ENCODE measurements around the gene CDK6. TPM values are rescaled to one million over a fixed set of nuclear protein-coding genes. Genes with fewer than 3 reads are reported as not detected.
A peak's percentile ranks its signal among the peaks of the same experiment; 100 is the strongest.

Gene CDK6
- total and polyA plus RNA-seq, 9 of the 15 experiments (the other 6 are each of a cell fraction or from before 2014, with no cell fraction given), result 7.6 to 109 (median 44.4) TPM

DNA sequence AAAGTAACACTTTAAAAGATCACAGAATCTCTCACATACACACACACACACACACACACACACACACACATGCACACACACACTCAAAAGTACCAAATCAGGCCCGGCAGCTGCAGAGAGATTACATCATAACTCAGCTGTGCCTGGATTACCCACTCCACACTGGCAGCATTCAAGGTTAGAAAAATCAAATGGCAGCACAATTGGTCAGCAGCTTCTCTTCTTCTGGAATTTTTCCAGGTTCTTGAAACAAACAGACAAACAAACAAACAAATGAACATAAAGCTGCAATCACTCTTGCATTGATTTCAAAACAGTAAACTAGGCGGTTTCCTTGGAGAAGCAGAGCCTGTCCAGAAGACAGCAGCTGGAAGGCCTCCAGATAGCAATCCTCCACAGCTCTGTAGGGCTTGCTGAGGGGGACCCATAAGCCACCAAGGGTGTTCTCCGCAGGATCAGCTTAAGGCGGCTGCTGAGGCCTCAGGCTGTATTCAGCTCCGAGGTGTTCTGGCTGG lies 221.7 kb downstream of the CDK6 start:
- FAIRE-seq (no peak), DNase-seq (ENCODE audit: extremely low read depth in 1 of 4, low spot score in 3 of 4) (no peak), ATAC-seq (no peak)
- no peaks in the 10 kb centered on the region for H3K4me1 ChIP-seq (replicated peaks in 1 of 2; ENCODE audit: control insufficient read depth in 2 of 2, insufficient read depth in 2 of 2, low read length in 2 of 2)
- no peak overlapping the region for H3K4me2 ChIP-seq (ENCODE audit: insufficient read depth, low read length)
- H3K27ac ChIP-seq (ENCODE audit: extremely low read depth, low read depth, low read length), result no peak overlapping the region
- peaks cover 56% of the 10 kb centered on the region for H3K36me3 ChIP-seq (ENCODE audit: control insufficient read depth, insufficient read depth, low read length)
- no TSS peak for BruUV-seq (replicated peaks)
- POLR2A ChIA-PET, result no interaction called here
- in situ Hi-C loops (cut with MboI), result no loop called here
- no peaks in the 10 kb centered on the region for H3K9me3 ChIP-seq (replicated peaks; ENCODE audit: control insufficient read depth, insufficient read depth, low read depth, low read length)
- CTCF ChIA-PET (ENCODE audit: low intra/inter-chr PET ratio), result no interaction called here
- TF ChIP-seq SAFB2 (IDR thresholded peaks at IDR 0.05; ENCODE audit: borderline replicate concordance, low read depth, low read length, severe bottlenecking), result no peak
- 0 out of 2 replicates have a peak, but pooled peaks have one; percentile 3 for TF ChIP-seq CBFA2T2 (conservative IDR thresholded peaks at IDR 0.05)
- H3K27me3 ChIP-seq (ENCODE audit: control insufficient read depth in 2 of 2, insufficient read depth in 2 of 2, low read length in 2 of 2), result no peaks in the 10 kb centered on the region
- intact Hi-C loops (cut with micrococcal nuclease), result no loop called here
- no peak overlapping the region for H3K4me3 ChIP-seq
- H3K79me2 ChIP-seq (ENCODE audit: control insufficient read depth, insufficient read depth, low read length), result no peaks in the 10 kb centered on the region
- 79% methylated on average over 5 of the region's 5 CpGs for WGBS (ENCODE audit: insufficient coverage, low coverage, missing lambda C conversion rate)
- H4K20me1 ChIP-seq (replicated peaks; ENCODE audit: control insufficient read depth, insufficient read depth, low read length), result no peaks in the 10 kb centered on the region
- no peak overlapping the region for H2AFZ ChIP-seq (ENCODE audit: low read depth, low read length)
- 0 out of 4 replicates have a peak overlapping the region, but pooled peaks of 1 of the 2 experiments have one; percentile 49 for H3K9ac ChIP-seq (ENCODE audit: insufficient read depth in 1 of 2, low read depth in 2 of 2, low read length in 2 of 2)
- no peaks in the 10 kb centered on the region for H3K9me1 ChIP-seq (ENCODE audit: control insufficient read depth, insufficient read depth, low read length)

GRCh38 chr7:92613720-92614119 lies 222.7 kb downstream of the CDK6 start:
- CTCF ChIA-PET (ENCODE audit: low intra/inter-chr PET ratio), result no interaction called here
- TF ChIP-seq SREBF2 (CRISPR knock-in tag; IDR thresholded peaks at IDR 0.05) (no peak), MEIS2 (IDR thresholded peaks at IDR 0.05; ENCODE audit: partially characterized antibody) (no peak), ZNF444 (CRISPR knock-in tag; IDR thresholded peaks at IDR 0.05) (no peak), ELF2 (CRISPR knock-in tag; IDR thresholded peaks at IDR 0.05) (no peak), CHD1 (IDR thresholded peaks at IDR 0.05; ENCODE audit: low read length) (no peak), EGR1 (conservative IDR thresholded peaks at IDR 0.05) (no peak), PML (IDR thresholded peaks at IDR 0.05; ENCODE audit: low read length) (no peak), ZNF655 (CRISPR knock-in tag; IDR thresholded peaks at IDR 0.05) (no peak), TFAM (CRISPR knock-in tag; conservative IDR thresholded peaks at IDR 0.05) (no peak), ZBTB12 (CRISPR knock-in tag; IDR thresholded peaks at IDR 0.05) (no peak), SNRNP70 (optimal IDR thresholded peaks at IDR 0.05; ENCODE audit: low read depth, low read length) (no peak)
- TF ChIP-seq, protein P1, sequence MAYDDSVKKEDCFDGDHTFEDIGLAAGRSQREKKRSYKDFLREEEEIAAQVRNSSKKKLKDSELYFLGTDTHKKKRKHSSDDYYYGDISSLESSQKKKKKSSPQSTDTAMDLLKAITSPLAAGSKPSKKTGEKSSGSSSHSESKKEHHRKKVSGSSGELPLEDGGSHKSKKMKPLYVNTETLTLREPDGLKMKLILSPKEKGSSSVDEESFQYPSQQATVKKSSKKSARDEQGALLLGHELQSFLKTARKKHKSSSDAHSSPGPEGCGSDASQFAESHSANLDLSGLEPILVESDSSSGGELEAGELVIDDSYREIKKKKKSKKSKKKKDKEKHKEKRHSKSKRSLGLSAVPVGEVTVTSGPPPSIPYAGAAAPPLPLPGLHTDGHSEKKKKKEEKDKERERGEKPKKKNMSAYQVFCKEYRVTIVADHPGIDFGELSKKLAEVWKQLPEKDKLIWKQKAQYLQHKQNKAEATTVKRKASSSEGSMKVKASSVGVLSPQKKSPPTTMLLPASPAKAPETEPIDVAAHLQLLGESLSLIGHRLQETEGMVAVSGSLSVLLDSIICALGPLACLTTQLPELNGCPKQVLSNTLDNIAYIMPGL (CRISPR knock-in tag; IDR thresholded peaks at IDR 0.05), result no peak

More at GRCh38 chr7:92613720-92614119, 222.7 kb downstream of the CDK6 start:
- no peak for FAIRE-seq
- Histone ChIP-seq H3K4me1 (replicated peaks in 1 of 2; ENCODE audit: control insufficient read depth in 2 of 2, insufficient read depth in 2 of 2, low read length in 2 of 2) (peaks cover 0 to 2% of the 10 kb centered on the region in 2 experiments; a peak in 3 of 5 replicates), H3K36me3 (ENCODE audit: control insufficient read depth, insufficient read depth, low read length) (peaks cover 52% of the 10 kb centered on the region), H4K20me1 (replicated peaks; ENCODE audit: control insufficient read depth, insufficient read depth, low read length) (no peaks in the 10 kb centered on the region), H3K9me1 (ENCODE audit: control insufficient read depth, insufficient read depth, low read length) (no peaks in the 10 kb centered on the region), H3K9ac (ENCODE audit: insufficient read depth in 1 of 2, low read depth in 2 of 2, low read length in 2 of 2) (no peak overlapping the region), H3K9me3 (replicated peaks; ENCODE audit: control insufficient read depth, insufficient read depth, low read depth, low read length) (no peaks in the 10 kb centered on the region), H3K4me2 (ENCODE audit: insufficient read depth, low read length) (no peak overlapping the region), H3K79me2 (ENCODE audit: control insufficient read depth, insufficient read depth, low read length) (no peaks in the 10 kb centered on the region), H3K4me3 (no peak overlapping the region), H3K27ac (ENCODE audit: extremely low read depth, low read depth, low read length) (no peak overlapping the region), H3K27me3 (ENCODE audit: control insufficient read depth in 2 of 2, insufficient read depth in 2 of 2, low read length in 2 of 2) (no peaks in the 10 kb centered on the region), H2AFZ (ENCODE audit: low read depth, low read length) (no peak overlapping the region)
- DNase-seq (ENCODE audit: extremely low read depth in 1 of 4, low spot score in 3 of 4), result no peak
- 92% methylated on average over 3 of the region's 3 CpGs for WGBS (ENCODE audit: insufficient coverage, low coverage, missing lambda C conversion rate)
- ATAC-seq, result no peak
- BruUV-seq (replicated peaks), result no TSS peak
- POLR2A ChIA-PET, result no interaction called here
- intact Hi-C loops (cut with micrococcal nuclease), result no loop called here
- in situ Hi-C loops (cut with MboI), result no loop called here

Measured in K562 (cell line).